ENCODE data around the gene FLRT1. TPM values are rescaled to one million over a fixed set of nuclear protein-coding genes. Genes with fewer than 3 reads are reported as not detected.

The FLRT1 gene
- total RNA-seq, 1 donor from 2014 or later: 0.11 TPM

DNA sequence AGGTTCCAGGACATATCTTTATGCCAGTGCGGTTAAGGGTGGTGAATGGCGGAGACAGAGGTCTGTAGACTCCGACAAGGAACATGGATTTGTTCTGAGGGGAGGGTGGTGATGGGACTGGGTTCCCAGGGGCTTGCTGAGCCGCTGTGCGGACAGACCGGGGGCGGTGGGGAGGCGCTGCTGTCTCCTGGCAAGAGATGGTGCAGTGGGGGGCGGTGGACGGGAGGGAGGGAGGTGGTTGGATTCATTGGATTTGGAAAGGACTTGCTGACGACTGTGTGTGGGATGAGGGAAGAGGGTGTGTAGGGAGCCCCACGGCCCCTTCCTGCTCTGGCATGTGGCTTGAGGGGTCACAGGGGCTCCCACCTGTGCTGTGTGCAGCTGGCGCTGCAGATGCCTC lies 43.2 kb downstream of the FLRT1 start:
- TF ChIP-seq EZH2phosphoT487 (IDR thresholded peaks at IDR 0.05): no peak
- no peak for TF ChIP-seq EZH2 (IDR thresholded peaks at IDR 0.05)
- TF ChIP-seq, protein P1, sequence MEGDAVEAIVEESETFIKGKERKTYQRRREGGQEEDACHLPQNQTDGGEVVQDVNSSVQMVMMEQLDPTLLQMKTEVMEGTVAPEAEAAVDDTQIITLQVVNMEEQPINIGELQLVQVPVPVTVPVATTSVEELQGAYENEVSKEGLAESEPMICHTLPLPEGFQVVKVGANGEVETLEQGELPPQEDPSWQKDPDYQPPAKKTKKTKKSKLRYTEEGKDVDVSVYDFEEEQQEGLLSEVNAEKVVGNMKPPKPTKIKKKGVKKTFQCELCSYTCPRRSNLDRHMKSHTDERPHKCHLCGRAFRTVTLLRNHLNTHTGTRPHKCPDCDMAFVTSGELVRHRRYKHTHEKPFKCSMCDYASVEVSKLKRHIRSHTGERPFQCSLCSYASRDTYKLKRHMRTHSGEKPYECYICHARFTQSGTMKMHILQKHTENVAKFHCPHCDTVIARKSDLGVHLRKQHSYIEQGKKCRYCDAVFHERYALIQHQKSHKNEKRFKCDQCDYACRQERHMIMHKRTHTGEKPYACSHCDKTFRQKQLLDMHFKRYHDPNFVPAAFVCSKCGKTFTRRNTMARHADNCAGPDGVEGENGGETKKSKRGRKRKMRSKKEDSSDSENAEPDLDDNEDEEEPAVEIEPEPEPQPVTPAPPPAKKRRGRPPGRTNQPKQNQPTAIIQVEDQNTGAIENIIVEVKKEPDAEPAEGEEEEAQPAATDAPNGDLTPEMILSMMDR (IDR thresholded peaks at IDR 0.05): no peak
- Mint-ChIP-seq H3K36me3 (peaks cover 2% of the 10 kb centered on the region), H3K4me1 (peaks cover 23% of the 10 kb centered on the region), H3K9me3 (peaks cover 2% of the 10 kb centered on the region), H3K27me3 (ENCODE audit: insufficient read depth, low read depth) (peaks cover 7% of the 10 kb centered on the region), H3K27ac (no peak overlapping the region), H3K4me3 (no peak overlapping the region)
- peaks cover 11% of the 10 kb centered on the region for H4K20me1 ChIP-seq (ENCODE audit: low read depth)
- H3K9ac ChIP-seq: no peak overlapping the region
- peak overlapping the region; percentile 8 for H3K4me2 ChIP-seq
- H2AFZ ChIP-seq (replicated peaks): no peak overlapping the region
- H3K4me1 ChIP-seq: peaks cover 16% of the 10 kb centered on the region
- H3K27ac ChIP-seq: no peak overlapping the region
- H3K79me2 ChIP-seq (ENCODE audit: low read depth): no peaks in the 10 kb centered on the region
- no peak overlapping the region for H3K4me3 ChIP-seq
- no peak for DNase-seq (ENCODE audit: low spot score)
- no peaks in the 10 kb centered on the region for H3F3A ChIP-seq (ENCODE audit: low read depth)
- H3K9me3 ChIP-seq (ENCODE audit: low read depth): no peaks in the 10 kb centered on the region
- H3K36me3 ChIP-seq: no peaks in the 10 kb centered on the region
- H3K27me3 ChIP-seq: peaks cover 15% of the 10 kb centered on the region

DNA sequence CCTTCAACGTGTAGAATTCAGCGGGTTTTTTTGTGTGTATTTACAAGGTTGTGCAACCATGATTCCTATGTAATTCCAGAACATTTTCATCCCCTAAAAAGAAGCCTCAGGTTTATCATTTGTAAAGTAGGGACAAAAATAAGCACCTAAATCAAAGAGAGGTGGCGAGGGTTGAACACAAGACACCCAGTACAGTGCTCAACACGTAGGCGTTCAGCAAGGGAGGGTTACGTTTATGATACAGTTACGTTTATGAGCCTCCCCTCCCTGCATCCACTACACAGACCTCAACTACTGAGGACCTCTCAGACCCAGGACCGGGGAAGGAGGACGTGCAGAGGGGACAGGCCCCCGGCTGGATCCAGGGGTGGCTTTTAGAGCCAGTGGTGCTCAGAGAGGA lies 44.7 kb downstream of the FLRT1 start:
- peaks cover 7% of the 10 kb centered on the region for H3K27me3 Mint-ChIP-seq (ENCODE audit: insufficient read depth, low read depth)
- Histone ChIP-seq H3K36me3 (no peaks in the 10 kb centered on the region), H3K79me2 (ENCODE audit: low read depth) (no peaks in the 10 kb centered on the region), H3K4me1 (peaks cover 16% of the 10 kb centered on the region), H3K27ac (no peak overlapping the region), H3K9me3 (ENCODE audit: low read depth) (no peaks in the 10 kb centered on the region), H4K20me1 (ENCODE audit: low read depth) (peaks cover 11% of the 10 kb centered on the region), H3K4me2 (no peak overlapping the region), H2AFZ (replicated peaks) (no peak overlapping the region), H3K27me3 (peaks cover 15% of the 10 kb centered on the region), H3K4me3 (no peak overlapping the region), H3K9ac (no peak overlapping the region), H3F3A (ENCODE audit: low read depth) (no peaks in the 10 kb centered on the region)
- DNase-seq (ENCODE audit: low spot score): no peak
- peaks cover 2% of the 10 kb centered on the region for H3K36me3 Mint-ChIP-seq
- H3K9me3 Mint-ChIP-seq: peaks cover 2% of the 10 kb centered on the region
- H3K4me1 Mint-ChIP-seq: peaks cover 23% of the 10 kb centered on the region
- no peak overlapping the region for H3K27ac Mint-ChIP-seq
- TF ChIP-seq, protein P1 (IDR thresholded peaks at IDR 0.05): no peak
- no peak for TF ChIP-seq EZH2phosphoT487 (IDR thresholded peaks at IDR 0.05)
- TF ChIP-seq EZH2 (IDR thresholded peaks at IDR 0.05): no peak
- no peak overlapping the region for H3K4me3 Mint-ChIP-seq

DNA sequence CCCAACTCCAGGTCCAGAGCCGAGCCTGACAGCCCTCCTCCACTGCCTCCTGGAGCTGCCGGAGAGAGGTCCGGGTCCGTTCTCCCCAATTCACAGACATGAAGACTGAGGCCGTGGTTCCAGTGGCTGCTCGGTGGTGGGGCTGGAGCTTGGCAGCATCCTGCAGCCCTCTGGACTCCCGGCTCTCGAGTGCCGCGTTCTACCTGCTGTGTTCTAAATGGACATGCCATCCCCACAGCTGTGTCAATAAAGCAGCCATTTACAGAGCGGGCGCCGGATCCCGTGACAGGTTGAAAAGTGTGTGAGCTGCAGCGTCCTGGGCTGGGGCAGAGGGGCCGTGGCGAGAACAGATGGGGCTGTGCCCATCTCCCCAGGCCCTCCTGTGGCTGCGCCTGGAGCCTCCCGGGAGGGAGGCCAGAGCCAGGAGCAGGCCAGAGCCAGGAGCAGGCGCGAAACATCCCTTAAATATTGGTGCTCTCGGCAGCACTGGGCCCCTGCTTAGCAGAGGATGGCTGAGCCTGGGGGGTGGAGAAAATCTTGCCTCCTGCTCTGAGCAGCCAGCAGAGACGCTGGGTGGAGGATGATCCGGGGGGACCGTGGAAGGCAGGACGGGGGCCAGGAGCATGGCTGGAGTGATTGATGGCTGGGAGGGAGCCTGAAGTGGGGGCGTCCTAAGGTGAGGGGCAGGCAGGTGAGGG lies 46.2 kb downstream of the FLRT1 start:
- no peaks in the 10 kb centered on the region for H3K9me3 Mint-ChIP-seq
- no peak for DNase-seq (ENCODE audit: low spot score)
- H3K4me1 Mint-ChIP-seq: peaks cover 27% of the 10 kb centered on the region
- H3K27me3 ChIP-seq: peaks cover 15% of the 10 kb centered on the region
- H2AFZ ChIP-seq (replicated peaks): no peak overlapping the region
- no peak overlapping the region for H3K4me2 ChIP-seq
- H3K27ac ChIP-seq: no peak overlapping the region
- H3K4me3 ChIP-seq: no peak overlapping the region
- H3K9ac ChIP-seq: no peak overlapping the region
- peaks cover 16% of the 10 kb centered on the region for H4K20me1 ChIP-seq (ENCODE audit: low read depth)
- no peak overlapping the region for H3K4me3 Mint-ChIP-seq
- TF ChIP-seq EZH2 (IDR thresholded peaks at IDR 0.05) (no peak), EZH2phosphoT487 (IDR thresholded peaks at IDR 0.05) (no peak)
- TF ChIP-seq, protein P1 (IDR thresholded peaks at IDR 0.05): no peak
- H3K79me2 ChIP-seq (ENCODE audit: low read depth): no peaks in the 10 kb centered on the region
- no peaks in the 10 kb centered on the region for H3K9me3 ChIP-seq (ENCODE audit: low read depth)
- H3K36me3 ChIP-seq: no peaks in the 10 kb centered on the region
- H3K27ac Mint-ChIP-seq: no peak overlapping the region
- peaks cover 7% of the 10 kb centered on the region for H3K27me3 Mint-ChIP-seq (ENCODE audit: insufficient read depth, low read depth)
- H3F3A ChIP-seq (ENCODE audit: low read depth): no peaks in the 10 kb centered on the region
- H3K4me1 ChIP-seq: peaks cover 16% of the 10 kb centered on the region
- H3K36me3 Mint-ChIP-seq: peaks cover 2% of the 10 kb centered on the region

Measured in neural progenitor cell (in vitro differentiated cells).